Measurements from ENCODE around the gene ITFG1.
"Not testable (repeated sequence)": the region's sequence is repeated elsewhere in the genome, so short reads cannot be mapped to it uniquely, and the experiment has no call there.

The ITFG1 gene

DNA sequence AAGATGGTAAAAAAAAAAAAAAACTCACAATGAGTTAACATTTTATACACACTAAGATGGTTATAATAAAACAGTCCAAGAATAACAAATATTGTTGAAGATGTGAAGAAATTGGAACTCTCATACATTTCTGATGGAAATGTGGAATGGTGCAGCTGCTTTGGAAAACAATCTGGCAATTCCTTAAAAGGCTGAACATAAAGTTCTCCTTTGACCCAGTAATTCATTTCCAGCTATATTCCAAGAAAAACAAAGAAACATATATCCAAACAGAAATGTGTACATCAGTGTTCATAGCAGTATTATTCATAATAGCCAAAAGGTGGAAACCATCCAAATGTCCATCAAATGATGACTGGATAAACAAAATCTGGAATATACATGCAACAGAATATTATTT is 219.8 kb downstream of the ITFG1 start:
- no peak for DNase-seq (ENCODE audit: low read depth in 2 of 2)

DNA sequence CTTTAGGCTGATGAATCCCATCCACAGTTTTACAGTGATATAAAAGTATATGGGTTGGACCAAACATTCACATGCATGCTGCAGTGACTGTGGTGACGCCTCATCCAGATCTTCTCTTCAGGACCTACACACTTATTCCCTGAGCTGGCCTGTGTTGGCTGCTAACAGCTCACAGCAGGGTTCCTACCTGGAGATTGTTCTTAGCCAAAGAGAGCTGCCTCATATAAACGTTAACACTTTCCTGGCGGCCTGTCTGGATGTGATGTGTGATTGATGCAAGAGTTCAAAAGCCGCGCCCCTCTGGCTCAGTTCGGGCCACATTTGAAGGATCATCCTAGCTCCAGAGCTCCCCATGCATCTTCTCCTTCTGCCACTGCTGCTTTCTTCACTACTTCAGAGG is 224.1 kb downstream of the ITFG1 start:
- DNase-seq (ENCODE audit: low read depth in 2 of 2), result no peak

DNA sequence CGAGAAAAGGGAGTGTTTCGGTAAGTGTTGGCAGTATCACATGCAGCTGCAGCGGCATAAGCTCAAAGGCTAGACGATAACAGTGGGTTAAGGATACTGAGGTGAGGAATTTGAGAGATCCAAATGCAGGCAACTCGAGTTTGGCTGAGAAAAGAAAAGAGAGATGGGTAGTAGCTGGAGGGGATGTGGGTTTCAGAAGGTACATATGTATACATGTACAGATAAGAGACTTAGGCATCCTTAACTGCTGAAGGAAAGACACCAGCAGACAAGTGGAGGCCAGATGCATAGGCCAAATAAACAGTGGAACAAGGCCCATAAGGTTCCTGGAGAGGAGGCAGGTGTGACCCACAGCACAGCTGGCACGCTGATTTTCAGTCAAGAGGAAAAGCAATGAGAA is 230.6 kb downstream of the ITFG1 start:
- DNase-seq (ENCODE audit: low read depth in 2 of 2), result no peak

DNA sequence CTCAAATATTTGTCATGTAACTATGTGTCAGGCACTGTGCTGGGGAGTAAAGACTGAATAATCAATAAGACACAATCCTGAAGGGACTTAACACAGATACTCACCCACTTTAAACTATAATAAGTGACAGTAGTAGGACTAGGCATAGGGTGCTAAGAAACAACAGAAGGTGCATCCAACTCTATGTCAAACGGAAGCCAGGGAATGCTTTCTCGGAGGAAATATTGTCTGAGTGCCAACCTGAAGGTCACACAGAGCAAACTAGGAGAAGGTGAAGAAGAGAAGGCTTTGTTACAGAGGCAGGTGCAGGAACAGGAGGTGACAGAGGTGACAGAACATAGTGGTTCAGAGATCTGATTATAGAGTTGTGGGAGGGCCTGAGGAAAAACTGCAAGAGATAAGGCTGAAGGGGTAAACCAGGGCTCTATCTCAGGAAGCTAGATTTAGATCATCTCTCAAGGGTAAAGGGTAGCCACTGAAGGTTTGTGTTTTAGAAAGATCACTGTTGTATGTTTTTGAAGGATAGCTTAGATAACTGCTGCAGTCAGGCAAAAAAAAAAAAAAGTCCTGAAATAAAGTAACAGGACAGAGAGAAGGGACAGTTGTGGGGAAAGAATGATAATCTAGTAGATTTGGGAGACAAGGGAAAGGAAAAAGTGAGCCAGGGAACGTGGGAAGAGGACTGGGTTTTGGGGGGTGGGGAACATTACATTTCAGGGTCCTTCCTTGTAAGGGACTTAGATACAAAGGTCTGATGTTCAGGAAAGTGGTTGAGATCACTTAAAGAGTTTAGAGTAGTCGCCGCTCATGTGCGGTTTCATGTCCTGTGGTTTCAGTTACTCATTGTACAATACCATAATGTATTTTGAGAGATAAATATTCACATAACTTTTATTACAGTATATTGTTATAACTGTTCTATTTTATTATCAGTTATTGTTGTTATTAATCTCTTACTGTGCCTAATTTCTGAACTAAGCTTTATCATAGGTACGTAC is 231.5 kb downstream of the ITFG1 start:
- no peak for DNase-seq (ENCODE audit: low read depth in 2 of 2)

DNA sequence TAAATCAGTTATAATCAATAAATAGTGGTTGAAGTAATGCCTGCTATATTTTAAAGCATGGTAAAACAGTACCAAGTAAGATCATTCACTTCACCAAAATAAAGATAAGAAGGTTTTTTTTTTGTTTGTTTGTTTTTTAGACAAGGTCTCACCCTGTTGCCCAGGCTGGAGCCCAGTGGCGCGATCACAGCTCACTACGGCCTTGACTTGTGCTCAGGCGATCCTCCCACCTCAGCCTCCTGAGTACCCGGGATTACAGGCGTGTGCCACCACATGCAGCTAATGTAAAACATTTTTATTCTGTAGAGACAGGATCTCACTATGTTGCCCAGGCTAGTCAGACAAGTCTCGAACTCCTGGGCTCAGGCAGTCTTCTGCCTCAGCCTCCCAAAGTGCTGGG is 232.6 kb downstream of the ITFG1 start:
- no peak for DNase-seq (ENCODE audit: low read depth in 2 of 2)

DNA sequence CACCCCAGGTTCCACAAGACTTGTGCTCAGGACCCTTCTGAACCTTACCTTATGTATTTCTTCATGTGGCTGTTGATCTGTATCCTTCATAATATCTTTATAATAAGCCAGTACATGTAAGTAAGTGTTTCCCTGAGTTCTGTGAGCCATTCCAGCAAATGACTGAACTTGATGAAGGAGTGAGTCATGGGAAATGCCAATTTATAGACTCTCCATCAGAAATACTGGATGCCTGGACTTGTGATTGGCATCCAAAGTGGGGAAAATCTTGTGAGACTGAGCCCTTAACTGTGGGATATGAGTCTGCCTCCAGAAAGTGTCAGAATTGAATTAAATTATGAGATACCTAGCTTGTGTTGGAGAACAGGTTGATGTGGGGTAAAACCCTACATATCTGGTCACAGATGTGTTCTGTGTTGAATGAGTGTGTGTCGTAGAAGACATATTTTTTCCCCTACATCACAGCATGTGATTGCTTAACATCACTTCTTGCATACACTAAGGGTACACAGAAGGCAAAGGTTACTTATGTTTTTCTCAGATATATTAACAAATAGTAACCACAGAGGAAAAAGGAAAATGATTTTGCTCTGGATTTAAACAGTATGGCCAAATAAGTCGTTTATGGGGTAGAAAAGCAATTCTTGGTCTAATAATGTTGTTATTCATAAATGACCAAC is 247.0 kb downstream of the ITFG1 start:
- DNase-seq (ENCODE audit: low read depth in 2 of 2), result no peak

DNA sequence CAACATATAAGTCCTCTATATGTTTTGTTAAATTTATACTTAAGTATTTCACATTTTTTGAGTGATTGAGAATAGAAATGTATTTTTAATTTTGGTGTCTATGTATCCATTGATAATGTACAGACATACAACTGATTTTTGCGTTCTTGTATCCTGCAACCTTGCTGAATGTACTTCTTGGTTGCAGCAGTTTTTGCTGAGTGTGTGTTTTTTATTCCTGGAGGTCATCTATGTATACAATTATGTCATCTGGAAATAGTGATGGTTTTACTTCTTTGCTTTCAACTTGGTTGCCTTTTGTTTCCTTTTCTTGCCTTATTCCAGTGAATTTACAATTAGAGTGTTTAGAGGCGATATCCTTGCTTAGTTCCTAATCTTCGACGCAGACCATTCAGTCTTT is 249.6 kb downstream of the ITFG1 start:
- no peak for DNase-seq (ENCODE audit: low read depth in 2 of 2)

DNA sequence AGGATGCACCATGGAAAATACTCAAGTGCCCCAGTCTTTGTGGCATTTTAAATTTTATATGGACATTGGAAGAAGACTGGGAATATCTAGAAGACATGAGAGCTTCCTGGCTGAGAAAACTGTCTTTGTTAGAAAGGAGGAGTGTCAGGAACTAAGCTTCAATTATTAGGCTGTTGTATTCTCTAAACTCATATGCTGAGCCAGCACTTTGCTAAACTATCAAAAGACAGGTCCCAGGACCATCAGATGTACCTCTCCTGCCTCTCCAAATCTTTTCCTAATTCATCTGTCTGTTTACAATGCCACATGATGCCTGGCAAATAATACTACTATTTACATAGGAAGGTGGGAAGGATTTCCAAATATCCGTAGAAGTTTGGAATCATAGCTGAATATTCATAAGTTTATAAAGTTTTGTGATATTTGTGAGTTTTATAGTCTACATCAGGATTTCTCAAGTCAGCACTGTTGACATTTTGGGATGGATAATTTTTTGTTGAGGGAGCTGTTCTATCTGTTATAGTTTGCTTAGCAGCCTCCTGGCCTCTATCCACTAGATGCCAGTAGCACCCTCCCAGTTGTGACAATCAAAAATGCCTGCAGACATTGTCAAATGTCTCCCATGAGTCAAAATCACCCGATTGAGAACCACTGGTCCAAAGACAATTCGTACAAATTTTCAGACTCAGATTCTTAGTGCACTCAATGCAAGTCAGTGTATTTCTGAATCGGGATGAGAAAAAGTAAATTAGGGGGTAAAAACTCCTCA is 255.9 kb downstream of the ITFG1 start:
- no peak for DNase-seq (ENCODE audit: low read depth in 2 of 2)

DNA sequence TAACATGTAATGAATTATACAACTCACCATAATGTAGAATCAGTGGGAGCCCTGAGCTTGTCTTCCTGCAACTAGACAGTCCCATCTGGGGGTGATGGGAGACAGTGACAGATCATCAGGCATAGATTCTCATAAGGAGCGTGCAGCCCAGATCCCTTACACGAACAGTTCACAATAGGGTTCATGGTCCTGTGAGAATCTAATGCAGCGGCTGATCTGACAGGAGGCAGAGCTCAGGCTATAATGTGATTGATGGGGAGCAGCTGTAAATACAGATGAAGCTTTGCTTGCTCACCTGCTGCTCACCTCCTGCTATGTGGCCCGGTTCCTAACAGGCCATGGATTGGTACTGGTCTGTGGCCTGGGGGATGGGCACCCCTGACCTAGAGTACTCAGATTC is 257.4 kb downstream of the ITFG1 start:
- not testable (repeated sequence) for DNase-seq (ENCODE audit: low read depth in 2 of 2)

DNA sequence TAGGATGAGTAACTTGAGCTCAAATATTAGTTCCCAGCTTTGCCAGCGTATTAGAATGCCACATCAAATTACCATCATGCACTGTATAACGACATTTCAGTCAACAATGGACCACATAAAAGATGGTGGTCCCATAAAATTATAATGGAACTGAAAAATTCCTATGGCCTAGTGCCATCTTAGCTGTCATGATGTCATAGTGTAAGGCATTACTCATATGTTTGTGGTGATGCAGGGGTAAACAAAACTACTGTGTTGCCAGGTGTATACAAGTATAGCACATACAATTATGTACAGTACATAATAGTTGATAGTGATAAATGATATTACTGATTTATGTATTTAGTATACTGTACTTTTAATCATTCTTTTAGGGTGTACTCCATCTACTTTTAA is 262.7 kb downstream of the ITFG1 start:
- no peak for DNase-seq (ENCODE audit: low read depth in 2 of 2)

DNA sequence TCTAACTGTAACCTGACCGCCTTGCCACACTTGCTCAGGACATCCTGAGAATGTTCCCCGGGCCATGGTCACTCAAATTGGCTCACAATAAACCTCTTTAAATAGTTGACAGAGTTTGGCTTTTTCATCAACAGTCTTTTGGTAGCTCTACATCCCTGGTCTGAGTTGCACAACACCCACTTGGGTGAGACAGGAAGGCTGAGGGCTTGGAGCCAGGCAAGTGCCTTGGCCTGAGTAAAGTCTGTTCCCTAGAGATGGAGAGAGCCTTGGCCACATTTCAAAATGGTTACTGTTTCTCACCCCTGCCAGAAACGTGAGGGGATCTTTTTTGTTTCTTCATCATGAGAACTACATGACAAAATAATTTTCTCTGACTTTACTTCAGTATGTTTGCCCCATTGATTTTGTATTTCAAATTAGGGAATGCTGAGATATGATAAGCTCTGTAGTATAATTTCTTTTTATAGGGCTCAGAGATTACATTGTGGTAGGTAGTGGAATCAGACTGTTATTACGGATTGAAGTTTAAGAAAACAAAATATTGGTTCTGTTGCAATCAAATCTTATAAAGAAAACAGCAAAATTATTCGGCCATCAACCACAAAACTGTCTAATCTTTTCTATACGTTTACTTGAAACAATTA is 263.2 kb downstream of the ITFG1 start:
- DNase-seq (ENCODE audit: low read depth in 2 of 2), result no peak

DNA sequence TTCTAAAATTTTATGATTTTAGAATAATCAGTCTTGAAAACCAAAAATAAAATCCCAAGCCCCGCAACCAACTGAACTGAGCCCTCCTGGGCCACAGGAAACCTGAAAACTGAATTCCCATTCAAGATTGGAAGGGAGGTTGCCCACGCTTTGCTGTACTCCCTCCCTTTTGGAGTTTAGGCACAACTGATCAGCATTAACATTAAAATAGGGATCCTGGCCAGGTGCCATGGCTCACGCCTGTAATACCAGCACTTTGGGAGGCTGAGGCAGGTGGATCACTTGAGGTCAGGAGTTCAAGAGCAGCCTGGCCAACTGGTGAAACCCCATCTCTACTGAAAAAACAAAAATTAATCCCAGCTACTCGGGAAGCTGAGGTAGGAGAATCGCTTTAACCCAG is 264.4 kb downstream of the ITFG1 start:
- no peak for DNase-seq (ENCODE audit: low read depth in 2 of 2)

DNA sequence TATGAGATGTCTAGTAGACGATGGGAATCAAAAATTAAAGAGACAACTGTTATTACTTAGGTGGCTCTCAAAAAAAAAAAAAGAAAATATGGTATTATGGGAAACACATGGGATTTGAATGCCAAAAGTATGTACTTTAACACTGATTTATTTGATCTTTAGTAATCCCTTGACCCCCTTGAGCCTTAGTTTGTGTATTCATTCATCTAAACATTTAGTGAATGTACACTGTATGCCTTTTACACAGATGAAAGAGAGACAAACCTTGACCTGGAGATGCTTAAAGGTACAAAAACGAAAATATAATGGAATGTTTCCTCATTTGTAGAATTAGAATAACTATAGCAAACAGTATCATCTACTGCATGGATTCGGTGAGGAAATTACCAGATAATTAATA is 278.5 kb downstream of the ITFG1 start:
- DNase-seq (ENCODE audit: low read depth in 2 of 2), result no peak

DNA sequence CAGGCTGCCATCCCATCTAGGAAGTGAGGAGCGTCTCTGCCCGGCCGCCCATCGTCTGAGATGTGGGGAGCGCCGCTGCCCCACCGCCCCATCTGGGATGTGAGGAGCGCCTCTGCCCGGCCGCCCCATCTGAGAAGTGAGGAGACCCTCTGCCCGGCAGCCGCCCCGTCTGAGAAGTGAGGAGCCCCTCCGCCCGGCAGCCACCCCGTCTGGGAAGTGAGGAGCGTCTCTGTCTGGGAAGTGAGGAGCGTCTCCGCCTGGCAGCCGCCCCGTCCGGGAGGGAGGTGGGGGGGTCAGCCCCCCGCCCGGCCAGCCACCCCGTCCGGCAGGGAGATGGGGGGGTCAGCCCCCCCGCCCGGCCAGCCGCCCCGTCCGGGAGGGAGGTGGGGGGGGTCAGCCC is 279.8 kb downstream of the ITFG1 start:
- DNase-seq (ENCODE audit: low read depth in 2 of 2), result not testable (repeated sequence)

DNA sequence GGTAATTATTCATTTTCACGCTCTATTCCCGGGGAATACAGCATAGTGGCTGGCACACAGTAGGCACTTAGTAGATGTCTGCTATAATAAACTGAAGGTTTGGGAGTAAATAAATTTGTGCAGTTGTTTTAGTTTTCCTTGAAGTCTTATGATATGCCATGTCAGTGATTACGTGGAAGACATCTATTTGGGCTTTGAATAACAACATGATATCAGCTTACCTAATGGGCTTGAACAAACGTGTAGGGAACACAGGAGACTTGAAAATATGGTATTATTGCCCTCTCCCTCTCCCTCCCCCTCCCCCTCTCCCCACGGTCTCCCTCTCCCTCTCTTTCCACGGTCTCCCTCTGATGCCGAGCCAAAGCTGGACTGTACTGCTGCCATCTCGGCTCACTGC is 280.8 kb downstream of the ITFG1 start:
- DNase-seq (ENCODE audit: low read depth in 2 of 2), result no peak

DNA sequence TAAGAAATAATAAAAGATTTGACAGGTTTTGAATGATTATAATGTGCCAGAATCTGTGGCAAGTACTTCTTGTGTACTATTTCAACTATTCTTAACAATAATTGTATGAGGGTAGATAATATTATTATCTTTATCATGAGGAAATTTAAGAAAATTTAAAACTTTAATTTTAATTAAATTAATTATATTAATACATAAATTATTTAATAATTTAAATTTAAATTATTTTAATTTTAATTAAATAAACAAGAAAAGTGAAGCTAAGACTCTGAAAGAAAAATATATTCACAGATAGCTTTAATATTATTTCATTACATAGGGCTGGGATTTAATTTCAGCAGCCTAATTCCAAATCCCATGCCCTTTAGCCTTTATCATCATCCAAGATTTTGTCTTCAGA is 285.7 kb downstream of the ITFG1 start:
- DNase-seq (ENCODE audit: low read depth in 2 of 2), result no peak

DNA sequence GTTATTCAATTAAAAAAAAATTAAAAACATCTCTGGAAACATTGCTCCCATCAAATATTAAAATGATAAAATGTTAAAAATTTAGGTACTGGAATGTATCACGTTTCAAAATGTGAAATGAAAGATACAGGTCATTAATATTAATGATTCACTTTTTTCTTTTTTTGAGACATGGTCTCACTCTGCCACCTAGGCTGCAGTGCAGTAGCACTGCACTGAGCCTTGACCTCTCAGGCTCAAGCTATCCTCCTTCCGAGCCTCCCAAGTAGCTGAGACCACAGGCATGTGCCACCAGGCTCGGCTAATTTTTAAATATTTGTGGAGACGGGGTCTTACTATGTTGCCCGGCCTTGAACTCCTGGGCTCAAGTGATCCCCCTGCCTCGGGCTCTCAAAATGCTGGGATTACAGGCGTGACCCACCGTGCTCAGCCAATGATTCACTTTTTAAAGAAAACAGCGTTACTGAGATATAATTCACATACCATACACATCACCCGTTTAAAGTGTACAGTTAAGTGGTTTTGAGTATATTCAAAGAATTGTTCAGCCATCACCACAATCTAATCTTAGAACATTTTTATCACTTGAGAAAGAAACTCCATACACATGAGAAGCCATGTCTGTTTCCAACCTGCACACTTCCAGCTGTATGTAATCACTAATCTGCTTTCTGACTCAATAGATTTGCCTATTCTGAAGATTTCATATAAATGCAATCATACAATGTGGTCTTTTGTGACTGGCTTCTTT is 298.0 kb downstream of the ITFG1 start:
- no peak for DNase-seq (ENCODE audit: low read depth in 2 of 2)

DNA sequence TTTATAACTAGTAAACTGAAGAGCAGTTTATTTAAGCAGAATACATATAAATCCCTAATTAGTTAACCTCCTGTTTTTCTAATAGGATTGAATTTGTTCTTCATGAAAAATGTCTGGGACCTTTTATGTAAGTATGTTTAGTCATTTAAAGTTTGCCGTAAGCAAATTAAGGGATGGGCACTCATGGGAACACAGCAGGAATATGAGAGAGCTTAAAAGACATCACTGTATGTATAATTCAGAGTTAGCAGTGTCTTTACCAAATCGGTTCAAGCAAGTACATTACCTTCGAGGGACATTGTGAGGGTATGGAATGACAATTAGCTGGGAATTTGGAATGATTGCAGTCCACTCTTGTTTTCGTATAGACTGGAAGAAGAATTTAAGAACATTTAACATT is 299.4 kb downstream of the ITFG1 start:
- DNase-seq (ENCODE audit: low read depth in 2 of 2), result no peak

DNA sequence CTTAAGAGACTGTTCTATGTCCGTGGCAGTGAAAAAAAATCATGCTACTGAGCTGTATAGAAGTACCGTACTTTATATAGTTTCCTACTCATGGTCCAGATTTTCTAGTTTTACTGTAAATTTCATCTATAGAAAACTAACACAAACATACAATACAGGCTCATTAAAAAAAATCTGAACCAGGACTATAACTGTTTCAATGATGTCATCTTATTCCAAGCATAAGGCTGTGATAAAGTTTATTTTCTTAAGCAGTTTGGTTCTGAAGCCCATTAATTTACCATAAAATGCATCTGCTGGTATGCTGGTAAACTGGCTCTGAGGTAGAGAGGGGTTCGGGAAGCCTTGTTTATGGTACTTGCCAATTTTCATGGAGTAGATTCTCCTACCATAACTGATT is 300.4 kb downstream of the ITFG1 start:
- no peak for DNase-seq (ENCODE audit: low read depth in 2 of 2)

DNA sequence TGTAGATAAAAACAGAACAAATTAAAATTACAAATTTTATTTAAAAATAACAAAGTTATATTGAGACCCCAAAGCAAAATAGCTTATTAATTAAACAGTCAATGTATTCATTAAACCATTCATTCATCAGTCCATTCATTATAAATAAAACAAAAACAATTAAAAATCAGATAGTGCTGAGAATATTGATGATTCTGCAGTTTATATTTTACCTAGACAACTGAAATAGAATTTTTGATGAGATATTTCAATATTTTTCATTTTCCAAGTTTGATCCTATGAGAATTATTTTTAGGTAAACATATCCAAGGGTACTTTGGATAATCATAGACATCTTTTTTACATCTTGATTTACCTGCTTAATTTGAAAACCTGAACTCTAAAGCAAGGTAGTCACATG is 301.9 kb downstream of the ITFG1 start:
- no peak for DNase-seq (ENCODE audit: low read depth in 2 of 2)

DNA sequence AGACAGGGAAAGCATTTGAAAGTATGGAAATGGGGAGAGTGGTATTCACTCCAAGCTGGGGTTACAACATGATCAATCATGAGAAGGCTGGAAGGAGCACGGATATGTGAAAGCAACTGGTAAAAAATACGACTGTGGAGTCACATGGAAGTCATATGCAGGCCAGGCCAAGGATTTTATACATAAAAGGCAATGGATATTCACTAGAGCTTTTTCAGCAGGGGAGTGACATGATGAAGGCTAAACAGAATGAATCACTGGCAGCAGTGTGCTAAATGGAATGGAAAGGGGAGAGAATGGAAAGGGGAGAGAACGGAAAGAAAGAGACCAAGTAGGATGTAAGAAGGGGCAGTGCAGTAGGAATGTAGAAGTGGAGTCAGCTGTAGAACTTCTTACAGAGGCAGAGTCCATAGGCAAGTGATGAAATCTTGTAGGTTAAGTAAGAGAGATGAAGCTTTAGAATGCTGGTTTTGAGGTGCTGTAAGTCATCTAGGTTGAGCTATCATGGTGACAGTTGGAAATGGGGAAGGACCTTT is 304.1 kb downstream of the ITFG1 start:
- no peak for DNase-seq (ENCODE audit: low read depth in 2 of 2)

All from fibroblast of skin of left biceps (primary cell).